NCI-H510A treated with DMSO at 0.1 percent for 48 hours (cell line): ENCODE measurements around the gene TNFAIP1.
A peak's percentile ranks its signal among the peaks of the same experiment; 100 is the strongest.
"Not testable (repeated sequence)": the region's sequence is repeated elsewhere in the genome, so short reads cannot be mapped to it uniquely, and the experiment has no call there.

ENCODE experiments used
- DNase-seq: peaks from one replicate; lab custom pipeline; 2025; lab: John Stamatoyannopoulos, UW

Gene TNFAIP1, protein sequence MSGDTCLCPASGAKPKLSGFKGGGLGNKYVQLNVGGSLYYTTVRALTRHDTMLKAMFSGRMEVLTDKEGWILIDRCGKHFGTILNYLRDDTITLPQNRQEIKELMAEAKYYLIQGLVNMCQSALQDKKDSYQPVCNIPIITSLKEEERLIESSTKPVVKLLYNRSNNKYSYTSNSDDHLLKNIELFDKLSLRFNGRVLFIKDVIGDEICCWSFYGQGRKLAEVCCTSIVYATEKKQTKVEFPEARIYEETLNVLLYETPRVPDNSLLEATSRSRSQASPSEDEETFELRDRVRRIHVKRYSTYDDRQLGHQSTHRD

GRCh38 chr17:28335201-28335958 lies at the start of gene TNFAIP1, which contains the start of gene IFT20:
Gene TNFAIP1, plus strand, starts transcription at chr17:28335761. Its CDS starts 3,761 bp downstream, at chr17:28339522.
Gene IFT20, minus strand, starts transcription at chr17:28335472. Its CDS starts 3,487 bp downstream, at chr17:28331985.
- peak; percentile 98 for DNase-seq

DNA sequence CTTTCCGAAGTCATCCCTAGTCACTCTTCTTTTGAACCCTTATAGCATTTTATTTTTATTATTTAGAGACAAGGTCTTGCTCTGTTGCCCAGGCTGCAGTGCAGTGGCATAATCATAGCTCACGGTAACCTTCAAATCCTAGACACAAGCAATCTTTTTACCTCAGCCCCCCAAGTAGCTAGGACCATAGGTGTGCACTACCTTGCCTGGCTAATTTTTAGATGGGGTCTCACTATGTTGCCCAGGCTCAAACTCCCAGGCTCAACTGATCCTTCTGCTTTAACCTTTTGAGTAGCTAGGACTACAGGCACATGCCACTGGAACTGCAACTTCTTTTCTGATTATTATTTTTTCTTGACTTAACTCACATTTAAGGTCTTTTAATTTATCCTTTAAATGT lies 49.6 kb upstream of the TNFAIP1 start:
- no peak for DNase-seq

GRCh38 chr17:28290703-28291102 lies 44.9 kb upstream of the TNFAIP1 start:
- no peak for DNase-seq

DNA sequence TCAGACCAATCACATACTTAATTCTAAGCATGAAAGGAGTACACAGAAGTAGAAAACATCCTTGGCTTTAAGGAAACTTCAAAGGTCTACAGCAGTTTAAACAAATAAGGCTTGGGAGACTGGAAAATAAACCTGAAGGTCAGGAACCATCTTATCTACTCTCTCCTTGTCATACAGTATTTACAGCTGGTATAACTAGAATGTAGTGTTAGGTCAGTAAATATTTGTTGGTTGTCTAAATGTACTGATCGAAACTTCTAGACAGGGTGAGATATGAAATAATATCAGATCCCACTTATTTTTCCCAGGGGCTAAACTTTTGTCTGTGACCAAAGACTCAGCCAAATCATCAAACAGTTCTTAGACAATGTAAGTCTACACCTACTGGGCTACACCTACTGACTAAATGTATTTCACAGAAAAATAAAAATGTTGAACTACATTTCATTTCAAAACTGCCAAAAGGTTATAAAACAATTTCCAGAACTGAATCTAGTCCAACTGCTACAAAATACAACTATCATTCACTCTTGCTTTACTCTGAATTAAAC lies 43.7 kb upstream of the TNFAIP1 start:
- no peak for DNase-seq

DNA sequence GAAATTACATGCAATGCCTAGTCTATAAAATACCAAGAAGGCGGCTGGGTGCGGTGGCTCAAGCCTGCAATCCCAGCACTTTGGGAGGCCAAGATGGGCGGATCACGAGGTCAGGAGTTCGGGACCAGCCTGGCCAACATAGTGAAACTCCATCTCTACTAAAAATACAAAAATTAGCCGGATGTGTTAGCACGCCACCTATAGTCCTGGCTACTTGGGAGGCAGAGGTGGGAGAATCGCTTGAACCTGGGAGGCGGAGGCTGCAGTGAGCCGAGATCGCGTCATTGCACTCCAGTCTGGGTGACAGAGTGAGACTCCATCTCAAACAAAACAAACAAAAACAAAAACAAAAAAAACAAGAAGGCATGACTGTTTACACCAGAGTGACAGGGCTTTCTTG lies 42.7 kb upstream of the TNFAIP1 start:
- not testable (repeated sequence) for DNase-seq

- no peak for DNase-seq
Observed at GRCh38 chr17:28293994-28294393, 41.6 kb upstream of the TNFAIP1 start.

DNA sequence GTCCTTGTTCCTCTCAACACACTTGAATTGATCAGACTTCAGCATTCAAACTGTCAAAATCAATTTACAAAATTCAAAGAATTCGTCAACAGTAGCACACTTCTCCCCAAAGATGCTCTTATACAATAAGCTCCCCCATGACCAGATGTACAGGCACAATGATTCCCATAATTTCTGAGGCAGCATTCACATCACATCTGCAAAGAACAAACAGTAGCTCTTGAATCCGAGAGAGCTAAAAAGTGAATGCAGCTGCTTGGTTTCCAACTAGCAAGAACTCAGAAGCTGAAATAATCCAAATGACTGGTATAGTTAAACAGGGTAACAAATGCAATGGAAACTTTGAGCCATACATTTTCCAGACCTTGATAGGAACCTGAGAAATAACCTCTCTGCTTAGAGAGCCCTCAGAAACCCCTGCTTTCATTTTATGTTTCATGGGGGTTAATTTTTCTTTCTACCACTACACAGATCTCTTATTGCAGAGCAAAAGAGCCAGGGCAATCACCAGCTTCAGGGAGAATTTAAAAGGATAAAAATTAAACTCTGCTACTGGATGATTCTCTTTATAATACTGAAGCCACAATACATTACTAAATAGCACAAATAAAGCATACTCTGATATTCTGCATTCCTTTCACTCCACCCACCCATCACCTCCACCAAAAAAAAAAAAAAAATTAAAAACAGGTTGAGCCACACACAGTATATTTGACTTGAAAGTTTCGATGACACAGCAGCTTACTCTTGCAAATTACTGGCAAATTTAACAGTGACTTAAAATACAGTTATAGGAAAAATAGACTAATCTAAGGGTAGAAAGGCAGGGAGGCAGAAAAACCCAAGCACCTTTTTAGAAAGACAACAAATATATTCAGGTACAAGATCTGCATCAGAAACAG lies 39.6 kb upstream of the TNFAIP1 start:
- no peak for DNase-seq

- no peak for DNase-seq
Observed at GRCh38 chr17:28298449-28298848, 37.1 kb upstream of the TNFAIP1 start.

GRCh38 chr17:28306954-28307401 lies 28.6 kb upstream of the TNFAIP1 start:
- no peak for DNase-seq

- no peak for DNase-seq
Observed at GRCh38 chr17:28313841-28314240, 21.7 kb upstream of the TNFAIP1 start.

- DNase-seq: no peak
Observed at GRCh38 chr17:28315846-28316705, 19.5 kb upstream of the TNFAIP1 start.

DNA sequence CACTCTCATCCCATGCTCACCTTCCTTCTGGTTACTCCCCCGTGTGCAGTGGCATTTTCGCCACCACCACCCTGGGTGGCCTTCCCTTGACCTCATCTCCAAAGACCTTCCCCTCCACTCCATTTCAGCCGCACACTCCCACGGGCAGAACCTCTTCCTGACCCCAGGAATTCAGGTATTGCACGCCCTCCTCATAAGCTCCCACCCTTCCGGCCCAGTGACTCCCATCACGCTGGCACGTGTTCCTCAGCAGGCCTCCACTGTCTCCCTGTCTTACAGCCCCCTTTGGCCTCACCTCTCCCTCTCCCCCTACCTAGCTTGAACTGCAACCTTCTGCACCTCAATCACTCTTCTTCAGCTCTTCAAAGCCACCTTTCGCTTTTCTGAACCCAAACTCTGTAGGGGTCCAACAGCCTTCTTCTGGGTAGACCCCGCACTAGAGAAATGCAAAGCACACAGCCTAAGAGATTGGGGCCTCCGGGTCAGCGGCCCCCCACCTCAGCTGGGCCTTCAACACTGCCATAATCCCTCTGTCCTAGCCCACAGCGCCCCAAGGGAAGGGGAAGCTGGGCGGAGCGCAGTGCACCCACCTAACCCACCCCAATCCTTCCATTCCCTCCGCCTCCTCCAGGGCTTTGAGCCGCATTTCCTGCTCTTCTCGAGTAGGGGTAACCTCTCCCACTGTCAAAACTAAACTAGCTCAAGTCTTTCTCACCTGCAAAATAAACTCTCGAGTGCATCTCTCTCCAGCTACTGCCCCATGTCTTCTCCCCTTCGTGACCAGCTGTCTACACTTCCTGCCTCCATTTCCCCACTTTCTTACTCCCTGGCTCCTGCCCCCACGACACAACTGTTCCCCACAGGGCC lies 18.2 kb upstream of the TNFAIP1 start:
- no peak for DNase-seq

DNA sequence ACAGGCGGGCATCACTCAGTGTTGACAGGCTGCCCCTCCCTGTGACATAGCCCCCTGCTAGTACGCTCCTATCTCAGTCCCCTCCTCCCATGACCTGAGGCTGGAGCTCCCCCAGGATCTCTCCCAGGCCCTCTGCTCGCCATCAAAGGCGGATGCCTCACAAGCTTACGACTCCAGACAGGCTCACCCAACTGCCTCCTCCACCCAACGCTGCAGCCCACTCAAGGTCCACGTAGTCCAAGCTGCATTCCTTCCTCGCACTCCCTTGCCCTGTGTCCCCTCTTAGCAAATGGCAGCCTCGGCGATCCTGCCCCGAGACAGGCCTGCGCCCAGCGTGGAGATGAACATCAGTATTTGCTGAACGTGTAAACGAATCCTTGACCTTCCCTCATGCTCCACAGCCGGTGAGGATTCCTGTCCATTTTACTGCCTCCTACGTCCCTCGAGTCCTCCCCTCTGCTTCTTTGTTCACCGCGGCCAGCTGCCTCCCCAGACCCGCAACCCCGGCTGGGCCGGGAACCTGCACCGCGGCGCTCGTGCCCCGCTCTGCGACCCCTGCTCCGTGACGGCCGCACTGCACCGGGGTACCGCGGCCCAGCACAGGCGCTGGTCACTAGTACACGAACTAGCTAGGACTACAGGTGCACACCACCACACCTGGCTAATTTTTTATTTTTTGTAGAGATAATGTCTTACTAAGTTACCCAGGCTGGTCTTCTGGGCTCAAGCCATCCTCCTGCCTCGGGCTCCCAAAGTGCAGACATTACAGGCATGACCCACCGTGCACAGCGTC lies 17.4 kb upstream of the TNFAIP1 start:
- no peak for DNase-seq

- peak; percentile 95 for DNase-seq
Observed at GRCh38 chr17:28318759-28319597, 16.6 kb upstream of the TNFAIP1 start, which contains the start of gene TMEM97. Gene TMEM97, plus strand, starts transcription at chr17:28319200. Its CDS starts 40 bp downstream, at chr17:28319240.

DNA sequence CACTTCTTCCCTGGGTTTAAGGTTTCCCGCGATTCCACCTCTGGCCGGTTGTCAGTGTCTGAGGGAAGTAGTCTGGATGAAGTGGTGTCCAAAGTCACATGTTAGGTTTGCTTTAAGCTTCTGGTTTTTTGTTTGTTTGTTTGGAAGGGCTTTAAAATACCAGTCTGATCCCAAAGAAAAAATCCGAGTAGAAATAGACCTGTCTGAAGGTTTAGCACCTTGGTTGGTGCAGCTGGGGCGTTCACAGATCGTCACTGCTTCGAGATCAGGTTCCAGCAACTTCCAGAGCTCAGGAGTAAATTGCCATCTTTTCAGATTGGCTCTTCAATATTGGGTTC lies 16.0 kb upstream of the TNFAIP1 start:
- DNase-seq: no peak

- no peak for DNase-seq
Observed at GRCh38 chr17:28320215-28321061, 15.1 kb upstream of the TNFAIP1 start.

DNA sequence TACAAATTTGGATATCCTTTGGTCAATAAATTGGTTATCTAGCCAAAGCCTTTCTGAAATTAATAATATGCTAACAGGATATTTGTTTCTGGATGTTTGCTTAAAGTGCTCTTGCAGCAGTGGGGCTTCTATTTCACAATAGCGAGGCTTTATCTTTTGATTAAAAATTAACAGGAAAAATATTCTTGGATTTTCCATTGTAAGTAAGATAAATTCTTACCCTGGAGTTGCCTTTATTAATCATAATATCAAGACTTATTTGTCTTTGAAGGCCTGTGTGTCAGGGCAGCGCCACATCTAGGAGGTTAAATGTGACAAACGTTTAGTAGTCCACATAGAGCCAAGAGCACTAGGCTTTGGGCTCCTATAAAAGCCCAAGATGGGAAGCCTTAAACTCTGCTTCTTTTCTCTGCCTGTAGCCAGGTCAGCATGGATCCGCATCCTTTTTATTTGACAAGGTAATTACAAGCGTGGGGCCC lies 11.3 kb upstream of the TNFAIP1 start:
- no peak for DNase-seq
